GM21381 (cell line): ENCODE results near the gene FCRL3.
"Not testable (repeated sequence)": the region's sequence is repeated elsewhere in the genome, so short reads cannot be mapped to it uniquely, and the experiment has no call there.

Experiments used
- ATAC-seq: cut with Tn5 transposase; IDR thresholded peaks from one replicate; pipeline ENCODE4 v1.9.1; 2021; ENCODE audit warnings: mild to moderate bottlenecking, moderate library complexity; ENCODE audit not compliant: unreplicated experiment

FCRL3 gene

GRCh38 chr1:157700732-157701131, at the start of gene FCRL3:
TSS of gene FCRL3 (minus strand) at chr1:157700769. CDS start at chr1:157700489, 280 bp downstream.
- ATAC-seq: no peak

- no peak for ATAC-seq
These were observed 47.8 kb upstream of the FCRL3 start for GRCh38 chr1:157748262-157748817.

GRCh38 chr1:157739229-157739901, 38.8 kb upstream of the FCRL3 start:
- ATAC-seq: no peak

GRCh38 chr1:157735991-157736390, 35.4 kb upstream of the FCRL3 start:
- ATAC-seq: not testable (repeated sequence)

GRCh38 chr1:157734321-157734720, 33.8 kb upstream of the FCRL3 start:
- no peak for ATAC-seq

- no peak for ATAC-seq
These were observed 32.2 kb upstream of the FCRL3 start for GRCh38 chr1:157732755-157733154.

GRCh38 chr1:157725221-157725577, 24.6 kb upstream of the FCRL3 start:
- no peak for ATAC-seq

- ATAC-seq: no peak
These were observed 24.1 kb upstream of the FCRL3 start for GRCh38 chr1:157724537-157725220.

GRCh38 chr1:157723157-157723556, 22.6 kb upstream of the FCRL3 start:
- ATAC-seq: no peak

GRCh38 chr1:157721985-157722384, 21.4 kb upstream of the FCRL3 start:
- no peak for ATAC-seq

- ATAC-seq: no peak
These were observed 15.2 kb upstream of the FCRL3 start for GRCh38 chr1:157715736-157716135.

- ATAC-seq: no peak
These were observed 11.2 kb upstream of the FCRL3 start for GRCh38 chr1:157711802-157712201.

- peak; percentile 64 for ATAC-seq
These were observed 4.3 kb upstream of the FCRL3 start for GRCh38 chr1:157704878-157705277.

- ATAC-seq: no peak
These were observed 3.4 kb upstream of the FCRL3 start for GRCh38 chr1:157703981-157704380.

GRCh38 chr1:157702308-157702825, 1.8 kb upstream of the FCRL3 start:
- ATAC-seq: no peak

GRCh38 chr1:157700305-157700704, 264 bp downstream of the FCRL3 start:
- no peak for ATAC-seq

- no peak for ATAC-seq
These were observed 2.6 kb downstream of the FCRL3 start for GRCh38 chr1:157697781-157698569.

- ATAC-seq: no peak
These were observed 3.5 kb downstream of the FCRL3 start for GRCh38 chr1:157696966-157697628.

GRCh38 chr1:157695417-157695816, 5.2 kb downstream of the FCRL3 start:
- no peak for ATAC-seq

- no peak for ATAC-seq
These were observed 9.2 kb downstream of the FCRL3 start for GRCh38 chr1:157691285-157691920.
